D721Med (cell line): ENCODE measurements around the gene KLC1.

Experiments used
- DNase-seq: peaks from one replicate; pipeline ENCODE4 v3.0.0; 2011; ENCODE audit warnings: low spot score; ENCODE audit not compliant: insufficient read length
- FAIRE-seq: peaks from 2 replicates; lab custom pipeline; 2011; peaks lifted over from hg19 to GRCh38; lab: Jason Lieb, UNC
- CTCF ChIP-seq: IDR thresholded peaks from 2 replicates; pipeline ENCODE4 v1.5.1; 2012; ENCODE audit warnings: mild to moderate bottlenecking, control low read depth; ENCODE audit not compliant: insufficient read depth; ENCODE audit errors: missing control alignments

The KLC1 gene

DNA sequence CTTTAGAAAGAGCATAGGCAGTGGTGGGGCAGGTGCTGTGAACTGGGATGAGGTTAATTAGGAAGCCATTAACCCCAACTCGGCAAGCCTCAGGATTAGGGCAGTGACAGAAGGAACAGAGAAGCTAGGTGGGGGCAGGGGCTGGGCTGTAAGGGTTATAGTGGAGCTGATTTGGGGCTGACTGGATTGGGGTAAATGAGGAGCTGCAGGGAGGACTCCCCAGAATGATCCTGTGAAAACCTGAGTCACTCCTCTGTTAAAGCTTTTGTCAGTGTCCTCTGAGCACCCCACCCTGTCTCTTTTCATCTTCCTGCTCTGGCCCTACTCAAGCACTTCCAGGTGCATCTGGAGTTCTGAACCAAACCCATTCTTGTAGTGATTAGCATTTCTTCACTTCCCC, 4.4 kb downstream of the KLC1 start:
- DNase-seq (no peak), FAIRE-seq (no peak)
- TF ChIP-seq CTCF = no peak

GRCh38 chr14:103634156-103634555, 5.1 kb downstream of the KLC1 start:
- no peak for TF ChIP-seq CTCF
- no peak for DNase-seq
- FAIRE-seq = no peak

DNA sequence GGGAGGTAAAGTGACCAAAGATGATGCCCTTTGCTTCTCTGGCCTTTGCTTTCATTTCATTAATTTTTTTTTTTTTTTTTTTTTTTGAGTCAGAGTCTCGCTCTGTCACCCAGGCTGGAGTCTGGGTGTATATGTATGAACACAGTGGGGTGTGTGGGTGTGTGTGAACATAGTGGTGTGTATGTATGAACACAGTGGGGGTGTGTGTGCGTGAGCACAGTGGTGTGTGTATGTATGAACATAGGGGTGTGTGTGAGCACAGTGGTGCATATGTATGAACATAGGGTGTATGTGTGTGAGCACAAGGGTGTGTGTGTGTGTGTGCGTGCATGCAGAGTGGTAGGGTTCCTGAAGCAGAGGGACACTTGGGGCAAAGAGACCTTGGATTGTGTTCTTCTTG, 9.6 kb downstream of the KLC1 start:
- no peak for DNase-seq
- FAIRE-seq = no peak
- TF ChIP-seq CTCF = no peak

GRCh38 chr14:103641161-103641560, 12.2 kb downstream of the KLC1 start:
- no peak for TF ChIP-seq CTCF
- FAIRE-seq (no peak), DNase-seq (no peak)

- TF ChIP-seq CTCF = no peak
- DNase-seq = no peak
- FAIRE-seq = no peak
Observed at GRCh38 chr14:103646189-103646588, 17.2 kb downstream of the KLC1 start.

DNA sequence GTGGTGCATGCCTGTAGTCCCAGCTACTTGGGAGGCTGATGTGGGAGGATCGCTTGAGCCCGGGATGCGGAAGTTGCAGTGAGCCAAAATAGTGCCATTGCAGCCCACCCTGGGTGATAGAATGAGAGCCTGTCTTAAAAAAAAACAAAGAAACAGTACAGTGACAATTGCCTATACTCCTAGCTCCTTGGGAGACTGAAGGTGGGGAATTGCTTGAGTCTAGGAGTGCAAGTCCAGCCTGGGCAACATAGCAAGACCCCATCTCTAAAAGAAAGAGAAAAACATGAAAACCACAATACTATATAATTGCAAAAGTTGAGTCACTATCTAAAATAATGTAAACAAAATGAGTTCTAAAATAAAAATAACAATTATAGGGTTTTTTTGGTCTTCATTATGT, 20.0 kb downstream of the KLC1 start:
- TF ChIP-seq CTCF = no peak
- FAIRE-seq (no peak), DNase-seq (no peak)

DNA sequence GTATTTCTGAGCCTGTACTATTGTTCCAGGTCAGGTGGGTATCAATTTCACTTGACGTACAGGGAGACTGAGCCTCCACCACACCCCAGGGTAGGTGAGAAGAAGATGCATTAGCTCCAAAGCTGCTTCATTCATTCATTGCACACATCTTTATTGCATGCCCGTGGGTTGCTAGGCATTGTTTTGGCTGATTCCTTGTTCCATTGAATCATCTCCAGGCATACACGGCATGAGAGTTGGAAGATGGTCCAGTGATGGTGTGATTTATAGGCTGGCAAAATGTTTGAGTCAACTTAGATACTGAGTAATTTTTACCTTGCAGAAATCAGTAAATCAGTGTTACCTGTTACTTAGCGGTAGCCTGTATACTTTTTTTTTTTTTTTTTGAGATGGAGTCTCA, 21.2 kb downstream of the KLC1 start:
- FAIRE-seq (no peak), DNase-seq (no peak)
- no peak for TF ChIP-seq CTCF
